Fibroblast of skin of right quadriceps (primary cell): ENCODE data around the gene VWA2.
A peak's percentile ranks its signal among the peaks of the same experiment; 100 is the strongest.

Experiments used
- DNase-seq: peaks from one replicate; pipeline ENCODE4 v3.0.0-alpha.2; 2013

The VWA2 gene

GRCh38 chr10:114301177-114301576 lies 62.1 kb downstream of the VWA2 start:
- DNase-seq: no peak

DNA sequence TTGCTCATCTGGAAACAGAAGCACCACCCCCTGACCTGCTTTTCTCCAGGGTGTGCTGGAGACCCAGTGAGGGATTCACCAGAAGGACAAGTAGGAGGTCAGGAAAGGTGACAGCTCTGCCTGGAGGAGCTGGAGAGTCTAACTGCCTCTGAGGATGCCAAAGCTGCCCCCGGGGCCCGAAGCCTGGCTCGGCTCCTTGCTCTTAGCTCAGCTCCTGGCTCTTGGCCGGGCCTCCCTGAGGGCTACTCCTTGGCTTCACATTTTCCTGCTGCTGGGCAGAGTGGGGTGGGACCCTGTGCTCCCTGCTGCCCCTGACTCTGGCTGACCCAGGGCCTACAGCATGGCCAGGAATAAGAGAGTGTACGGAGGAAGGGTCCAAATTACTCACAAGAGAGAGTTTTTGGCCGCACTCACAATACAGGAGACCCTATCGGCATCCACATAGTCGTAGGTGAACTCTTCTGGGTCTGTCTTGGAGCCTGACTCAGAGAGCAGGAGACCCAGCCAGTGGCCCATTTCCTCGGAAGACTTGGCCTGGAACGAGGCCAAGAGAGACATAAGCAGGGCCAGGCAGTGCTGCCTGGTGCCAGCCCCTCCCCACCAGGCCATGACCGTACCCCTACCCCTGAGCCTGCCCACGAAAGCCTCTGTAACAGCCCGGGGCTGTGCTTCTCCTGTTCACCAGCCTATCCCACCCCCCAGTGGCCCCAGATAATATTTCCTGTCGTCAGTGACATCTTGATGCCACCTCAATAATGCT lies 63.1 kb downstream of the VWA2 start:
- no peak for DNase-seq

DNA sequence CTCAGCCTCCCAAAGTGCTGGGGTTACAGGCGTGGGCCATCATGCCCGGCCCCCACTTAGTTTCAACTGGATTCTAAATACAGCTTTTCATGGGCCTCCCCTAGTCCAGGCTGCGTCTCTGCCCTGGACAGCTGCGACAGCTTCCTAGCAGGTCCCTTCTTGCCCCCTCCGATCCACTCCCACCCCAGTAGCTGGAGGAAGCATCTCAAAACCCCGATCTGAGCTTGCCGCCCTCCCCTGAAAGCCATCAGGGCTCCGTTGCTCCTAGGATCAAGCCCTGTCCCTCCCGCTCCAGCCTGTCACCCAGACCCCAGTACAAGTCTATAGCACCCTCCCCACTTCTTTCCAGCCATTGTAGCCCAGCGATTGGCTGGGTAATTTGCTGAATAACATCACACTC lies 64.5 kb downstream of the VWA2 start:
- no peak for DNase-seq

- peak; percentile 70 for DNase-seq
Observed at GRCh38 chr10:114304017-114304570, 65.0 kb downstream of the VWA2 start.

- DNase-seq: no peak
Observed at GRCh38 chr10:114304571-114305421, 65.7 kb downstream of the VWA2 start.

DNA sequence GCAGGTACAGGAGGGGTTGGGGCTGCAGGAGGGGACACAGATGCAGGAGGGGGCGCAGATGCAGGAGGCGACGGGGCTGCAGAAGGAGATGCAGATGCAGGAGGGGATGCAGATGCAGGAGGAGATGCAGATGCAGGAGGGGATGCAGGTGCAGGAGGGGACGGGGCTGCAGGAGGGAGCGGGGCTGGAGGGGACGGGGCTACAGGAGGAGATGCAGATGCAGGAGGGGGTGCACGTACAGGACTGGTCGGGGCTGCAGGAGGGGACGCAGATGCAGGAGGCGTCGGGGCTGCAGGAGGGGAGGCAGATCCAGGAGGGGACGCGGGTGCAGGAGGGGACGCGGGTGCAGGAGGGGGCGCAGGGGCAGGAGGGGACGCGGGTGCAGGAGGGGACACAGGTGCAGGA lies 66.5 kb downstream of the VWA2 start:
- no peak for DNase-seq

GRCh38 chr10:114306116-114306973 lies 67.3 kb downstream of the VWA2 start:
- peak; percentile 92 for DNase-seq

DNA sequence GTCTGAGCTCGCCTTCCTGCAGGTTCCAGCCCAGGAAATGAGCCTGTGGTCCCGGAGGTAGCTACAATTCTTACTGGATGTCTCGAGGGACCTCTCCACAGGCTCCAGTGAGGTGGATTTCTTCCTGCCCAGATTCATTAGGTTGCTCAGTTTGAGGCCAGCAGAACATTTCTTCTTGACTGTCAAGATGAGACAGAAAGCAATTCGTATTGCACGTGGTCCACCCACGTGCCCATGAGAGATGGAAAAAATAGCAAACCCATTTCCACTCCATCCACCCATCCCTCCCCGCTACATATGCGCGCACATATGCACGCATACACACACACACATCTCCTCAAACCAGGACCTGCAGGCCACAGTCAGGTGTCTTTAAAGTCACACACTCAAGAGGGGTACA lies 68.7 kb downstream of the VWA2 start:
- no peak for DNase-seq

DNA sequence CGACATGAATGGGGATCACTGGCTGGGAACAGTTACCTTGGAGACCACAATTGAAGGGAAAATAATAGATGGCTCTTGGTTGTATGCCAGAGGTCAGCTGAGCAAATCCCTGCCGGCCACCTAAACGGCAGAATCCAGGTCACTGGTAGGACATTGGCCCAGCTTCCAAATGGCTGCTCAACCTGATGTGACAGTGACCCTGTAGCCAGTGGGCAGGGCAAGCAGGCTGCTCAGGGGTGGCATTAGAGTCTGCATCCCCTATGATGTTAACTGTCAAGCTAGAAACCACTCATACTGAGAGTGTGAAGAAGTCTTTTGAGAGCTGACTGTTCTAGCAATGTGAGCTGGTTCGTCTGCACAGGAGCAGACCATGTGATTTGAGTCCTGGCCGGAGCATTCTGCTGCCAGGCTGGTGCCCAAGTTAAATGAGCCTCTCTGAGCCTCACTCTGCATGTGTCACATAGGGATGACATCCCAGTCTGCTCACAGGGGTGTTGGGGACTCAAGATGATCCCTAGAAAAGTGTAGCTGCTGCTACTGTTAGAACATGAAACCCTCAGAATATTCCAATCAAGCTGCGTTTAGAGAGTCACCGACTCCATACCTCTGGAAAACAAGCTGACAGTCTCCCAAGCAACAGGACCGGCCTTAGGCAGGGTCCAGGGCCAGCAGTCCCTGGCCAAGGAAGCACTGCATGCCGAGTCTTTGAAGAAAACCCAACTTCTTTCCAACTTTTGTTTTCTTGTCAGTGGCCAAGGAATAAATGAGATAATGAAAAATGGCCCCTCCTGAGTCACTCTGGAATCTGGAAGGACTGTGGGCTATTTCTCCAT lies 69.7 kb downstream of the VWA2 start:
- DNase-seq: peak; percentile 13

GRCh38 chr10:114309364-114309651 lies 70.3 kb downstream of the VWA2 start:
- no peak for DNase-seq

- no peak for DNase-seq
Observed at GRCh38 chr10:114310346-114310745, 71.3 kb downstream of the VWA2 start.

DNA sequence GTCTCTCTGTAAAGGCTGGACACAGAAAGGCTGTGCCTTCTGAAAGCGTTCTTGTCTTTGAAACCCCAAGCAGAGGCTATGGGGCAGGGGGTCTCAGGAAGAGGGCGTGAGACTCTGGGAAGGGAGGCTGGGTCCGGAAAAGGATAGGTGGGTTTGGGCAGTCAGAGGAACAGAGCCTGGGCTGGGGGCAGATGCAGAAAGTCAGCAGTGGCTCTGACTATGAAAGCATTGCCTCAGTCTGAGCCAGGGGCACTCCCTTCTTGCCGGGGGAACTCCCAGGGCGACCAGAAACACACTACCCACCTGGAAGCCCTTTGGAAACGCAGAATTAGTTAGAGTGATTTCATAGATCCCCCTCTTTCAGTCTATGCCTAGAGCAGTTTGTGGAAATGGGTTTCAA lies 72.0 kb downstream of the VWA2 start:
- DNase-seq: no peak

- no peak for DNase-seq
Observed at GRCh38 chr10:114311496-114312209, 72.6 kb downstream of the VWA2 start.

DNA sequence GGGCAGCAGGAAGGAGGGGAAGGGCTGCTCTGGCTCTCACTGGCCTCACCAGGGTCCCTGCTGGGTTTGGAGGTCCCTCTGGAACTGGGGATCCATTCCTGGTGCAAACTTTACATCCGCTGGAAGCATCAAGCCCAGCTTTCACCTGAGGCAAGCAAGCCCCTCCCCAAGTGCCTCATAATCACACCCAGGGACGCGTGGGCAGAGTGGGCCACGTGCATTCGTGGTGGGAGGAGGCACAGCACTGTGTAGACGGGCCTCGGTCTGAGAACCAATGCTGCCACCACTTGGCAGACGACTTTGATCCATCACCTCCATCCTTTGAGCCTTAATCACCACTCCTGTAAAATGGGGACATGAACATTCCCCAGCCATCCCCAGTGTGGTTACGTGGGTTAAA lies 74.1 kb downstream of the VWA2 start:
- DNase-seq: no peak

GRCh38 chr10:114313866-114314265 lies 74.8 kb downstream of the VWA2 start:
- DNase-seq: no peak

GRCh38 chr10:114315566-114316420 lies 76.7 kb downstream of the VWA2 start:
- DNase-seq: no peak

DNA sequence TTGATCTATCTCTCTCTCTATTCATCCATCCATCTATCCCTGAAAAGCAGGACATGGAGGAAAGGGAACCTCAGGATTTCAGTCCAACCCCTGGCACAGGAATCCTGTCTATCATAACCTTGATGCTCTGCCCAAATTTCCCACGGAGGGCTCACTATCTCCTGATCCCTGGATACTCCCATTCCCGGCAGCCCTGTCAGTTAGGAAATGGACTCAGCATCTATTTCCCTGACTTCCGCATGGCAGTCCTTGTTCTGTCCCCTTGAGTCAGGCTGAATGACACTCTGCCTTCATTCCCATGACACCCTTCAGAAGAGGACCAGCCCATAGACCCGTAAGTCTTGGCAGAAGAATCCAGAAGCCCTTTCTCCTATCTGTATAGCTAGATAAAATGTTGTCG lies 77.7 kb downstream of the VWA2 start:
- no peak for DNase-seq

- no peak for DNase-seq
Observed at GRCh38 chr10:114319406-114320248, 80.6 kb downstream of the VWA2 start.

DNA sequence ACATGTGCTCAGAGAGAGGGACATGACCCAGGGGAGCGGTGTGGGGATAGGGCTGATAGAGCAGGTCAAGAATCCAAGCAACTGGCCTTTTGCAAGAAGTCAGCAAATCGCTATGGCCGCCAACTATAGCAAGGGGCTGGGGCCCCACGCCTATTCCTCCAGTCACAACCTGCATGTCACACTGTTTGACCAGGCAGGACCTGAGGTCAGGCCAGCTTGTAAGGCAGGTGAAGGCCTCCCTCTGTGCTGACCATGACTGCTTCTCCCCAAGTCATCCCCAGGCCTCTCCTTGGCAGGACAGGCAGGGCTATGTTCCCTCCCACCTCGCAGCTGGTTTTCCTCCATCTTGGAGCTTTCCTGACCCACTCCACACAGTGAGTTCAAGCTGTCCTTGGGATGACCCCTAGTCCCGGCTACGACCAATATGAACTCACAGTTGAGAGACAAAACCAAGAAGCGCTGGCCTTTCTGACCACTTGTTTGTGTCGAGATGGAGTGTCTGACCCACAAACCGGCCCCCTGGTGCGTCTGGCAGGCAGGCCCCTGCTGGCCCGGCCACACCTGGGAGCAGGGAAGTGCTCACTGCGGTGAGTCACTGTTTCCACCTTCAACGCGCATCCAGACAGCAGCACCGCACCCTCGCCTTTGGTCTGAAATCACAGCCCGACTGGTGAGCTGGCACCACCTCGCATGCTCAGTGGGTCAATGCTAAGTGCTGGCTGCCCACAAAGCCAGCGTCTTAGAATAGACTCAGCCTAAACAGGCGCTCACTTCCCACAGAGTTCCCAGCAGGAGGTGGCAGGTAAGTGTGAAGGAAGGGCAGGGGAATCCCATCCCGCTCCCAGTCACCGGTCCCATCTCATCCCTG lies 81.4 kb downstream of the VWA2 start:
- DNase-seq: no peak
